ENCODE measurements around the gene PALMD.

Gene PALMD

GRCh38 chr1:99635664-99636063, 10.2 kb upstream of the PALMD start:
- no peak for DNase-seq

- no peak for DNase-seq
These were observed 9.2 kb upstream of the PALMD start for GRCh38 chr1:99636647-99637175.

- no peak for DNase-seq
These were observed 7.1 kb upstream of the PALMD start for GRCh38 chr1:99638853-99639252.

- DNase-seq: no peak
These were observed 6.5 kb upstream of the PALMD start for GRCh38 chr1:99639408-99639807.

- no peak for DNase-seq
These were observed 6.0 kb upstream of the PALMD start for GRCh38 chr1:99639945-99640344.

- DNase-seq: no peak
These were observed 5.2 kb upstream of the PALMD start for GRCh38 chr1:99640672-99641071.

- no peak for DNase-seq
These were observed 4.4 kb upstream of the PALMD start for GRCh38 chr1:99641558-99641957.

- no peak for DNase-seq
These were observed 3.9 kb upstream of the PALMD start for GRCh38 chr1:99642053-99642452.

GRCh38 chr1:99643021-99643779, 2.7 kb upstream of the PALMD start:
- peak; percentile 86 for DNase-seq

- DNase-seq: no peak
These were observed 1.5 kb upstream of the PALMD start for GRCh38 chr1:99644279-99645004.

- peak; percentile 28 for DNase-seq
These were observed 710 bp upstream of the PALMD start for GRCh38 chr1:99645203-99645602.

GRCh38 chr1:99646868-99647267, 955 bp downstream of the PALMD start:
- DNase-seq: no peak

- no peak for DNase-seq
These were observed 1.6 kb downstream of the PALMD start for GRCh38 chr1:99647490-99647889.

- peak; percentile 33 for DNase-seq
These were observed 2.2 kb downstream of the PALMD start for GRCh38 chr1:99648107-99648506.

- DNase-seq: no peak
These were observed 4.1 kb downstream of the PALMD start for GRCh38 chr1:99650030-99650429.

- DNase-seq: no peak
These were observed 5.0 kb downstream of the PALMD start for GRCh38 chr1:99650773-99651437.

GRCh38 chr1:99652881-99653281, 7.0 kb downstream of the PALMD start:
- DNase-seq: no peak

GRCh38 chr1:99655376-99655775, 9.5 kb downstream of the PALMD start:
- no peak for DNase-seq

- DNase-seq: no peak
These were observed 10.8 kb downstream of the PALMD start for GRCh38 chr1:99656701-99657100.

- peak; percentile 50 for DNase-seq
These were observed 11.5 kb downstream of the PALMD start for GRCh38 chr1:99657213-99658030.

GRCh38 chr1:99658031-99658290, 12.0 kb downstream of the PALMD start:
- no peak for DNase-seq

- DNase-seq: no peak
These were observed 13.9 kb downstream of the PALMD start for GRCh38 chr1:99659755-99660210.

- DNase-seq: no peak
These were observed 14.6 kb downstream of the PALMD start for GRCh38 chr1:99660496-99660895.
